Gastrocnemius medialis (tissue), 4 donors: Measurements from ENCODE around the gene CAP1.

Experiments
- POLR2A ChIP-seq, 2 donors: fragments of 450-650 bp; IDR thresholded peaks; one replicate each; pipeline ENCODE4 v1.6.1; 2017; ENCODE audit warnings: antibody characterized with exemption in 2 of 2, mild to moderate bottlenecking in 2 of 2, moderate library complexity in 2 of 2
- TF ChIP-seq, protein P1 (sequence below), 5 experiments: fragments of 450-650 bp in 3 of 5; fragments of 200-600 bp in 2 of 5; sonication (generic) in 2 of 5; IDR thresholded peaks in 4 of 5; conservative IDR thresholded peaks in 1 of 5; 1 replicate in 4 of 5; 2 replicates in 1 of 5; pipeline ENCODE4 v1.5.1; 2016 to 2019; ENCODE audit warnings: antibody characterized with exemption in 5 of 5, mild to moderate bottlenecking in 3 of 5, moderate library complexity in 3 of 5

DNA sequence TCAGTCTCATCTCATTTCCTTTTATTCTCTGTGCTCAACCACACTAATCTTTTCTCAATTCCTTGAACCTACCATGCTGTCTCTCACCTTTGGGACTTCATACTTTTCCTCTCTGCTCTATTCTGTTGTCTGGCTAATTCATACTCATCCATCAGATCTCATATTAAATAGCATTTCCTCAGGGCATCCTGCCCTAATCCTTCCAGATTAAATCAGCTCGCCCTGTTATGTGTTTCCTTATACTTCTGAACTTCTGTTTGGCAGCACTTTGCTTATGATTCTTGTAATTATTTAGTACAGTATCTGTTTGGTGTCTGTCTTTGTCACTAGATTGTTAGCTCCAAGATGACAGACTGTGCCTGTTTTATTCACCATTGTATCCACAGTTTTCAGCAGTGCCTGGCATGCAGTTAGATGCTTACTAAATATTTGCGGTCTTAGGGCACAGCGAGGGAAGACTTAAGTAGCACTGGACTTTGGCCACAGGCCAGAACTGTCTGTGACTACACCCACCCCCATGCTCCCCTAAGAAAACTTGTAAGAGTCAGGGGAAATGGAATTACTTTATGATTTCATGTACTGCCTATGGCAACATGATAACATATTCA is 9.9 kb upstream of the CAP1 start:
- TF ChIP-seq, protein P1, sequence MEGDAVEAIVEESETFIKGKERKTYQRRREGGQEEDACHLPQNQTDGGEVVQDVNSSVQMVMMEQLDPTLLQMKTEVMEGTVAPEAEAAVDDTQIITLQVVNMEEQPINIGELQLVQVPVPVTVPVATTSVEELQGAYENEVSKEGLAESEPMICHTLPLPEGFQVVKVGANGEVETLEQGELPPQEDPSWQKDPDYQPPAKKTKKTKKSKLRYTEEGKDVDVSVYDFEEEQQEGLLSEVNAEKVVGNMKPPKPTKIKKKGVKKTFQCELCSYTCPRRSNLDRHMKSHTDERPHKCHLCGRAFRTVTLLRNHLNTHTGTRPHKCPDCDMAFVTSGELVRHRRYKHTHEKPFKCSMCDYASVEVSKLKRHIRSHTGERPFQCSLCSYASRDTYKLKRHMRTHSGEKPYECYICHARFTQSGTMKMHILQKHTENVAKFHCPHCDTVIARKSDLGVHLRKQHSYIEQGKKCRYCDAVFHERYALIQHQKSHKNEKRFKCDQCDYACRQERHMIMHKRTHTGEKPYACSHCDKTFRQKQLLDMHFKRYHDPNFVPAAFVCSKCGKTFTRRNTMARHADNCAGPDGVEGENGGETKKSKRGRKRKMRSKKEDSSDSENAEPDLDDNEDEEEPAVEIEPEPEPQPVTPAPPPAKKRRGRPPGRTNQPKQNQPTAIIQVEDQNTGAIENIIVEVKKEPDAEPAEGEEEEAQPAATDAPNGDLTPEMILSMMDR (IDR thresholded peaks at IDR 0.05 in 4 of 5, conservative IDR thresholded peaks at IDR 0.05 in 1 of 5), result no peak
- TF ChIP-seq POLR2A (IDR thresholded peaks at IDR 0.05), result no peak
